HEK293T (cell line): ENCODE measurements around the gene GPATCH2.

ENCODE experiments used
- ARNT ChIP-seq: fragments of 450-650 bp; IDR thresholded peaks from 2 replicates; pipeline ENCODE4 v1.6.1; 2017; ENCODE audit warnings: mild to moderate bottlenecking
- BHLHE40 ChIP-seq: fragments of 450-650 bp; IDR thresholded peaks from 2 replicates; pipeline ENCODE4 v1.6.1; 2016; ENCODE audit warnings: mild to moderate bottlenecking, moderate library complexity, borderline replicate concordance
- ELF4 ChIP-seq: fragments of 450-650 bp; IDR thresholded peaks from 2 replicates; pipeline ENCODE4 v1.6.1; 2017; ENCODE audit warnings: antibody characterized with exemption
- FOXA1 ChIP-seq: fragments of 450-650 bp; IDR thresholded peaks from 2 replicates; pipeline ENCODE4 v1.6.1; 2016; ENCODE audit warnings: mild to moderate bottlenecking
- FOXK2 ChIP-seq: fragments of 450-650 bp; IDR thresholded peaks from 2 replicates; pipeline ENCODE4 v1.6.1; 2016; ENCODE audit warnings: mild to moderate bottlenecking
- FOXM1 ChIP-seq: fragments of 450-650 bp; IDR thresholded peaks from 2 replicates; pipeline ENCODE4 v1.6.1; 2017; ENCODE audit warnings: mild to moderate bottlenecking, borderline replicate concordance
- L3MBTL2 ChIP-seq: fragments of 450-650 bp; conservative IDR thresholded peaks from 2 replicates; pipeline ENCODE4 v1.6.1; 2016; ENCODE audit warnings: mild to moderate bottlenecking
- LEF1 ChIP-seq: fragments of 450-650 bp; IDR thresholded peaks from 2 replicates; pipeline ENCODE4 v1.6.1; 2017; ENCODE audit warnings: mild to moderate bottlenecking, borderline replicate concordance
- NFRKB ChIP-seq: fragments of 450-650 bp; IDR thresholded peaks from 2 replicates; pipeline ENCODE4 v1.6.1; 2016; ENCODE audit warnings: mild to moderate bottlenecking, moderate library complexity
- SP1 ChIP-seq: fragments of 450-650 bp; IDR thresholded peaks from 2 replicates; pipeline ENCODE4 v1.6.1; 2017
- SUZ12 ChIP-seq: fragments of 450-650 bp; IDR thresholded peaks from 2 replicates; pipeline ENCODE4 v1.6.1; 2016; ENCODE audit warnings: mild to moderate bottlenecking
- TARDBP ChIP-seq: fragments of 450-650 bp; IDR thresholded peaks from 2 replicates; pipeline ENCODE4 v1.6.1; 2016
- ZNF384 ChIP-seq: fragments of 450-650 bp; IDR thresholded peaks from 2 replicates; pipeline ENCODE4 v1.6.1; 2016
- TF ChIP-seq, protein P1 (sequence below): fragments of 450-650 bp; IDR thresholded peaks from 2 replicates; pipeline ENCODE4 v1.6.1; 2016

DNA sequence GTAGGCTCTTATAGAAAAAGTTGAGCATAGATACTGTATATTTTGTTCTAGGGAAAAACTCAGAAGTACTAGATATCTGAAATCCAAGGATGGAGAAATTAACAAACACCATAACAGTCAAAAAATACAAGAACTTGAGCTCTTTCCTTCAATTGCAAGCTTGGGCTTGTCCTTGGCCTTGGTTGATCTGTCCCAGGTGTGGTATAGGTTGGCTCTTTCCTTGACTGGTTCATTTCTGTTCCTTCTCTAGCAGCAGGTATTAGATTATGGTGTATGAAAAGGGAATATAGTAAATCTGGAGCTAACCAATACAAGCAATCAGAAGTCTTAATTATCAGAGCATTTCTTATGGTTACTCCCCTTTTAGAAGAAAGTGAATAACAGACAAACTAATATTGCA, 198.6 kb downstream of the GPATCH2 start:
- TF ChIP-seq TARDBP, result no peak
- TF ChIP-seq BHLHE40, result no peak
- TF ChIP-seq SUZ12, result no peak
- TF ChIP-seq SP1, result no peak
- no peak for TF ChIP-seq ZNF384
- TF ChIP-seq FOXM1, result no peak
- TF ChIP-seq FOXA1, result no peak
- TF ChIP-seq ELF4, result no peak
- TF ChIP-seq FOXK2, result no peak
- TF ChIP-seq NFRKB, result no peak
- TF ChIP-seq, protein P1, sequence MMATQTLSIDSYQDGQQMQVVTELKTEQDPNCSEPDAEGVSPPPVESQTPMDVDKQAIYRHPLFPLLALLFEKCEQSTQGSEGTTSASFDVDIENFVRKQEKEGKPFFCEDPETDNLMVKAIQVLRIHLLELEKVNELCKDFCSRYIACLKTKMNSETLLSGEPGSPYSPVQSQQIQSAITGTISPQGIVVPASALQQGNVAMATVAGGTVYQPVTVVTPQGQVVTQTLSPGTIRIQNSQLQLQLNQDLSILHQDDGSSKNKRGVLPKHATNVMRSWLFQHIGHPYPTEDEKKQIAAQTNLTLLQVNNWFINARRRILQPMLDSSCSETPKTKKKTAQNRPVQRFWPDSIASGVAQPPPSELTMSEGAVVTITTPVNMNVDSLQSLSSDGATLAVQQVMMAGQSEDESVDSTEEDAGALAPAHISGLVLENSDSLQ, result no peak
- no peak for TF ChIP-seq L3MBTL2
- TF ChIP-seq ARNT, result no peak
- no peak for TF ChIP-seq LEF1
